ENCODE data around the gene DOCK2.

DOCK2 gene

DNA sequence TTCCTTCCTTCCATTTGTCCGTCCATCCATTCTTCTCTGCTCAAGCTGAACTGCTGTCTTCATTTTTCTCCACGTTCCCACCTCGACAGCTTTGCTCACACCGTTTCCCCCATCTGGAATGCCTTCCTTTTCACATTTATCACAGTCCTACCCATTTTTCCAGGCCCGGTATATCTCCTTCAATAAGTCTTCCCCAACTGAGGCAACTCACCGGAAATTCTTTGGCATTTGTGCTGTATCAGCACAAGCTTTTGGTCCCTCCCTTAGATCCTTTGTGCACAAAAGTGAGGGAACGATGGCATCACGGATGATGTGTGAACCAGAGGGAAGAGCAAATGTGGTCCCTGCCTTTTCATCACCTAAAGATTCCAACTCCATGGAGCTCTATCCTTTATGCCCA lies 388.8 kb downstream of the DOCK2 start:
- DNase-seq (ENCODE audit: low spot score): no peak
- no peak for FAIRE-seq

DNA sequence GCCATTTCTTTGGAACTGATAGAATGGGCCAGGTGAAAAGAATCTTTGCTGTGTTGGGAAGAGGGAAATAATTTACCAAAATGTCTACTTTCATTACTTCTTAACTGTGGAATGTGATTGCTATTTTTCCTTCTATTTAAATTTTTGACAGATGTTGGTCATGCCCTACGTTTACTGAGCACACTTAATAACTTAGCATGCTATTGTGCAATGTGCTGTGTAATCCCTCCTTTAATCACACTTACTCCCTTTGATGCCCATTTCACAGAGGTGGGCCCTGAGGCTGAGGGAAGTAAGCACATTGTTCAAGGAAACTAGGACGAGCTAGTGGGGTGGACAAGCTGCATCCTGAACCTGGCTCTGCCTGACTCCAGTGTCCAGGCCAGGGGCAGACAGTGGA lies 391.0 kb downstream of the DOCK2 start:
- no peak for FAIRE-seq
- no peak for DNase-seq (ENCODE audit: low spot score)

- no peak for FAIRE-seq
Observed at GRCh38 chr5:170034231-170034630, 397.2 kb downstream of the DOCK2 start.

GRCh38 chr5:170038241-170038640 lies 401.2 kb downstream of the DOCK2 start:
- FAIRE-seq: no peak
- no peak for DNase-seq (ENCODE audit: low spot score)

More at GRCh38 chr5:170034231-170034630, 397.2 kb downstream of the DOCK2 start:
- no peak for DNase-seq (ENCODE audit: low spot score)

GRCh38 chr5:170039830-170040229 lies 402.8 kb downstream of the DOCK2 start:
- no peak for DNase-seq (ENCODE audit: low spot score)
- no peak for FAIRE-seq

DNA sequence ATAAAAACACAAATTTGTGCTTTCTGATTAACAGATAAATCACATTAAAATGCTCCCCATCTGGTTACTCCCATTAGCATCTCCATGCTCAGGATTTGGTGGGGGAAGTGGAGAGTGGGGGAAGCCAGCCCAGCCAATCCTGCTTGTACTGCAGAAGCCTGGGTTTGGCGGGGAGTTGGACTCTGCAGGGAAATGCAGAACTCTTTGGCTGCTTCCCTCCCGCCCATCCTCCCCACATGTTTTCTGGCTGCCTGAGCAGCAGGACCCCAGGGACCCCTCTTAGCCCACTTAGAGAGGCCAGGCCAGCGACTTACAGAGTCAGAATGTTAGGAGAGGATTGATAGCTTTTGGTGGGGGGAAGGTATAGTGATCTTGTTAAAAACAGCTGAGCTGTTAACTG lies 409.2 kb downstream of the DOCK2 start:
- FAIRE-seq (no peak), DNase-seq (ENCODE audit: low spot score) (no peak)

- no peak for FAIRE-seq
- no peak for DNase-seq (ENCODE audit: low spot score)
Observed at GRCh38 chr5:170049713-170050112, 412.6 kb downstream of the DOCK2 start.

DNA sequence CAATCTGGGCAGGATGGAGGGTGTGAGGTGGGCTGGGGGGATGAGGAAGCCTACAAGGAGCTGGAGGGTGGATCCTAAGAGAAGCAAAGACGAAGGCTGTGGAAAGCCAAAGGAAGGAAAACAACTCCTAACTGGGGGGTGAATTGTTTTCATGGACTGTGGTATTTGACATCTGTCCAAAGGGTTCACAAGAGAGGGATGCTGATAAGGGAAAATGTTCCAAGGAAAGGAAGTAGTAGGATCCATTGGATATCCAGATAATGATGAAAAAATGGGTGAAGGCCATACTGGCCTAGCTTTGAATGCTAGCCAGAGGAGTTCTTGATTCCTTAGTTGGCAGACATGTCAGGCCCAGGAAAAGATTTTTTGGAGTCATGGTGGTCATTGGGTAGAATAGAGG lies 416.8 kb downstream of the DOCK2 start:
- DNase-seq (ENCODE audit: low spot score): no peak
- FAIRE-seq: no peak

DNA sequence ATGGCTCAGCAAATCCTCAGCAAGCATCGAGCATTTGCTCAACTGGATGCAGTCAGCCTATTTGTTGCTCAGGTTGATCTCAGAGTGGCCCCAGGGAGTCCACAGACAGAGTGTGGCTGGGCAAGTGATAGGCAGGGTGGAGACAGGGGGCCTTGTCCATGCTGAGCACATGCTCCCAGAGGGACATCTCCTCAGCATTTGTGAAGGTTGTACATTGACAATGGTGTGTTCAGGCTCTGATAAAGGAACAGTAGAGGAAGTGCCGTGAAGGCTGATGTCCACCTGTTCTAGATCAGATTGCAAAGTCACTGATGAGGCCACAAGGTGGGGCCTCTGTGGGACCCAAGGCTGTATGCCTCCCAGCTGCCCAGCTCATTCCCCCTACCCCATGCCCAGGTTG lies 418.5 kb downstream of the DOCK2 start:
- no peak for DNase-seq (ENCODE audit: low spot score)
- FAIRE-seq: no peak

DNA sequence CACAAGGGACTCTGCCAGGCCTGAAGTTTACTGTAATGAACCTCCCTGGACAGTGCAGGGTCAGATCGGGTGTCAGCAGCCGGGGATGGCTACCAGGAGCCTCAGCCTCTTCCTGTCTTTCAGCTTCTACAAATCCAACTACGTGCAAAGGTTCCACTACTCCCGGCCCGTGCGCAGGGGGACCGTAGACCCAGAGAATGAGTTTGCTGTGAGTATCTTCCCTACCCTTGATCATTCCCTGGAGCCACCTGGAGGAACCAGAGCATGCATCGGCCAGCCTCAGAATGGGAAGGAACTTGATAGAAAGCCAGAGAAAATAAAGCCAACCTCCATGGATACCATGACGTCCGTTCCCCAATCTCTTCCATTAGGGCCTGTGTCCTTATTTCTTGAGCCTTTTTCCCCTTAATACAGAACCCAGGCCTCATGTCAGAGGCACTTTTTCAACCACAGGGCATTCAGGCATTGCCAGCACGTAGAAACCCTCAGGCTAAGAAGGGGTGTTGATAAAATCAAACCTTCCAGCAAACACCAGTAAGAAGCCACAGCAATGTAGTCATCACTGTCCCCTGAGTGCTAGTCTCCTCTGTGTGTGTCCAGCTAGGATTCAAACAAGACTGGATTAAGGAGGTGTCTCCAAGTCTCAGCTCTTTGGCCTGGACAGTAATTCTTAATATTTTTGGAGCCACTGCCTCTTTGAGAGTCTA lies 419.6 kb downstream of the DOCK2 start:
- DNase-seq (ENCODE audit: low spot score): no peak
- no peak for FAIRE-seq

- FAIRE-seq: no peak
- DNase-seq (ENCODE audit: low spot score): no peak
Observed at GRCh38 chr5:170057311-170057710, 420.2 kb downstream of the DOCK2 start.

- FAIRE-seq (no peak), DNase-seq (ENCODE audit: low spot score) (no peak)
Observed at GRCh38 chr5:170059221-170059620, 422.1 kb downstream of the DOCK2 start.

DNA sequence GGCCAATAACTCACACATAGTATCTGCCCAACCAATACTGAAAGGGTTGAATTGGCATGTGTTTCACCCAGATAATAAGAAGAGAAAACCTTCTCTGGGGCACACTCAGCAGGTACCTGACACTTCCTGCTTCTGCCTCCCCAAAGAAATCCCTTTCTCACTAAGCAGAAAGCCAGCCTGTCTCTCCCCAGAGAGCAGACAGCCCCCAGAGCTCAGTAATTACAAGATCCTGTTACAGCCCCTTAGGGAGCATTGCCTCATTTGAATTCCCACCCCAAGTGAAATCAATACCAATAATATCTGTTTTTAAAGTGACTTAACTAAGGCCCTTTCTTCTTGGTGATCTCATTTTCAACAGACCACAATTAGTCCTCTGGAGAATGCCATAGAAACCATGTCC lies 430.1 kb downstream of the DOCK2 start:
- FAIRE-seq (no peak), DNase-seq (ENCODE audit: low spot score) (no peak)

GRCh38 chr5:170067574-170068170 lies 430.6 kb downstream of the DOCK2 start:
- FAIRE-seq (no peak), DNase-seq (ENCODE audit: low spot score) (no peak)

DNA sequence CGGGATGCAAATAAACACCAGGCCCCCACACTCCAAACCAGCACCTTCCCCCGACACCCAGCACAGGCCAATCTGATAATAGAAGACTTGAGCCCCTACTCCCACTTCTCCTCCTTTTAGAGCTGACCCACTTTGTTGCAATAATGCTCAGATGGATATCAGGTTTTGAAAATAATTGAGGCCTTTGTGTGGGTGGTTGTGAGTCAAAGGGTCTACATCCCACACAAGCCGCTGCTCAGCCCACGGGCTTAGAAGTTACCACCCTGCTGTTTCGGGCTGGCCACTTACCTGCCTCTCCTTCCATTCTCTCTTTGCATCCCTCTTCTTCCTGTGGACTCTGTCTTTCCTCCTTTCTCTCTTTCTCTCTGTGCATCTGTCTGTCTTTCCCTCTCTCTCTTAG lies 432.4 kb downstream of the DOCK2 start:
- DNase-seq (ENCODE audit: low spot score) (no peak), FAIRE-seq (no peak)

GRCh38 chr5:170070556-170071412 lies 433.7 kb downstream of the DOCK2 start:
- FAIRE-seq (no peak), DNase-seq (ENCODE audit: low spot score) (no peak)

GRCh38 chr5:170071748-170072147 lies 434.7 kb downstream of the DOCK2 start:
- FAIRE-seq (no peak), DNase-seq (ENCODE audit: low spot score) (no peak)

- FAIRE-seq (no peak), DNase-seq (ENCODE audit: low spot score) (no peak)
Observed at GRCh38 chr5:170075696-170076095, 438.6 kb downstream of the DOCK2 start.

- DNase-seq (ENCODE audit: low spot score): no peak
- FAIRE-seq: no peak
Observed at GRCh38 chr5:170076211-170076610, 439.1 kb downstream of the DOCK2 start.

DNA sequence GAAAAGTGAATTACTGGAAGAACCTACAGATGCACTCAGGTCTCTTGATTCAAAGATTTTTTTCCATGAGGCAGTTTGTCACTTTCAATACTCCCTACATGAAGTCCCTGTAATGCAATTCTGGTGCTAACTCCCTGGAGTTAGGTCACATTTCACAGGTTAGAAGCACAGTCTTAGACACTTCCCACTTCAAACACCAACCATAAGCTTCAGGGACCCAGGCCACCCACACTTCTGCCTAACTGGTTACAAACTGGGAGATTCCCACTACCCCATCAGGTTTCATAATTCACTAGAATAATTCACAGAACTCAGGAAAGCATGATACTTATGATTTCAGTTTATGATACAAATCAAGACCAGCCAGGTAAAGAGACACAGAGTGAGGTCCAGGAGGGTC lies 439.7 kb downstream of the DOCK2 start:
- DNase-seq (ENCODE audit: low spot score) (no peak), FAIRE-seq (no peak)

DNA sequence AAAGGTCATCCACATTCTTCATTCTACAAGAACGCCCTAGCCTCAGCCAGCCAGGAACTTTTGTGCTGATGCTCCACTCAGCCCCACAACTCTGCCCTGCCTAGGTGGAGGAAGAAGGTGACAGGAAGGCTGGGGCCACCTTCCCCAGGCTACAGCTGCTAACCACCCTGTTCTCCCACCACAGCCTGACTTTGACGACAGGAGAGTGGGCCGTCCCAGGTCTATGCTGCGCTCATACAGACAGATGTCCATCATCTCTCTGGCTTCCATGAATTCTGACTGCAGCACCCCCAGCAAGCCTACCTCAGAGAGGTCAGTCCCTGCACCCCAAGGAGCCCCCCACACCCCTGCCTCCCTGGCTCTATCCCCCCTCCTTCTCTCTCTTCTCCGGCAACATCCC lies 440.5 kb downstream of the DOCK2 start:
- FAIRE-seq (no peak), DNase-seq (ENCODE audit: low spot score) (no peak)

DNA sequence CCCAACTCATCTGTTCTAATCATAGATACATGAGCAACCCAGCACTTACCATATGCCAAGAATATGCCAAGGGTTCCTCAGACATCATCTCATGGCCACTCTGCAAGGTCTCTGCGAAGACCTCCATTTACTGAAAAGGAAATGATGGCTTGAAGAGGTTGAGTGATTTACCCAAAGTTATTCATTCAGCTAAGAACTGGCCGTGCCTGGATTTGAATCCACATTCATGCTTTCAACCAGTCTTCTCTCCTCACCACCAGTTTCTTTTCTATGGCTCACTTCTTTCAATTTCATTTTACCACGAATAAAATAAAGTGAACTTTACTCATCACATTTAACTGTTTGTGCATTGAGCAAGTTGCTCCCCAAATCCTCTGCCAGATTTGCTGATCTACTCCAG lies 441.4 kb downstream of the DOCK2 start:
- DNase-seq (ENCODE audit: low spot score): no peak
- FAIRE-seq: no peak

Data from RCC 7860 (cell line).